ENCODE measurements around the gene MTG2. TPM values are rescaled to one million over a fixed set of nuclear protein-coding genes. Genes with fewer than 3 reads are reported as not detected.

The MTG2 gene
- total and polyA plus RNA-seq, 2 of the 8 experiments (the other 6 are each of a cell fraction or from before 2014, with no cell fraction given): 14.4 to 22.8 TPM

- TF ChIP-seq USF2 (IDR thresholded peaks at IDR 0.05; ENCODE audit: low read length) (no peak), SP1 (IDR thresholded peaks at IDR 0.05; ENCODE audit: low read depth, low read length) (no peak), EZH2 (IDR thresholded peaks at IDR 0.05; ENCODE audit: low read depth, low read length, severe bottlenecking) (no peak), ASH2L (IDR thresholded peaks at IDR 0.05; ENCODE audit: low read length) (no peak), CTCF (IDR thresholded peaks at IDR 0.05; ENCODE audit: control extremely low read depth in 1 of 3, insufficient read depth in 1 of 3, low read depth in 1 of 3, low read length in 3 of 3) (peak; percentile 3 to 29 (median 18)), FOSL1 (IDR thresholded peaks at IDR 0.05; ENCODE audit: insufficient read depth, low read depth, low read length) (no peak), TAF1 (IDR thresholded peaks at IDR 0.05; ENCODE audit: low read depth, low read length) (0 out of 2 replicates have a peak, but pooled peaks have one; percentile 40), MAFK (IDR thresholded peaks at IDR 0.05; ENCODE audit: low read depth, low read length) (no peak), ZNF274 (IDR thresholded peaks at IDR 0.05; ENCODE audit: borderline replicate concordance, extremely low read depth, low read length) (no peak), POLR2A (IDR thresholded peaks at IDR 0.05; ENCODE audit: control extremely low read depth in 1 of 2, low read depth in 2 of 2, low read length in 2 of 2) (0 out of 3 replicates have a peak, but pooled peaks of 1 of the 2 experiments have one; percentile 17), CREB1 (IDR thresholded peaks at IDR 0.05) (no peak), RAD21 (IDR thresholded peaks at IDR 0.05 in 1 of 2, conservative IDR thresholded peaks at IDR 0.05 in 1 of 2; ENCODE audit: low read depth in 2 of 2, low read length in 2 of 2) (peak in 1 of 2 experiments; percentile 18; a peak in 1 of 4 replicates), CBX8 (IDR thresholded peaks at IDR 0.05; ENCODE audit: borderline replicate concordance, low read depth, low read length) (no peak)
Observed at GRCh38 chr20:62227977-62228958, 45.4 kb downstream of the MTG2 start (continued).
